Caco-2 (cell line): ENCODE data around the gene C2. TPM values are rescaled to one million over a fixed set of nuclear protein-coding genes. Genes with fewer than 3 reads are reported as not detected.

Experiments
- BruUV-seq: library from RNA; stranded (reverse); fragments of 400-500 nt; replicated peaks from 2 replicates; lab custom pipeline; 2021; lab: Mats Ljungman, UMichigan
- CTCF ChIA-PET: fragments of 300-600 bp; sonication (Branson Sonifier 250); formaldehyde crosslinking; loops from one replicate; lab custom pipeline; 2022; ENCODE audit warnings: antibody characterized with exemption; lab: Charles Lee
- POLR2A ChIA-PET: fragments of 300-600 bp; sonication (Branson Sonifier 250); formaldehyde crosslinking; loops from one replicate; lab custom pipeline; 2022; ENCODE audit warnings: antibody characterized with exemption; lab: Charles Lee
- DNase-seq, 2 experiments: peaks; one replicate each; pipeline versions ENCODE4 v3.0.0 to v3.0.0-alpha.2; 2020 to 2022
- H3K27me3 ChIP-seq: replicated peaks from 2 replicates; pipeline ENCODE4 v1.6.0; 2011; ENCODE audit warnings: low read length; ENCODE audit not compliant: control insufficient read depth, insufficient read depth
- H3K36me3 ChIP-seq: 2 replicates; pipeline ENCODE4 v1.5.1; 2011; ENCODE audit warnings: low read length; ENCODE audit not compliant: control insufficient read depth, insufficient read depth
- H3K4me1 ChIP-seq: fragments of 250-450 bp; sonication (Bioruptor Pico); 2 replicates; pipeline ENCODE4 v1.5.1; 2020; ENCODE audit warnings: mild to moderate bottlenecking
- H3K4me3 ChIP-seq: 2 replicates; pipeline ENCODE4 v1.5.1; 2011; ENCODE audit warnings: low read depth, mild to moderate bottlenecking, control low read depth, low read length
- H3K9me3 ChIP-seq: fragments of 250-450 bp; sonication (Bioruptor Pico); 2 replicates; pipeline ENCODE4 v1.5.1; 2020; ENCODE audit warnings: mild to moderate bottlenecking, moderate library complexity
- H3K27ac Mint-ChIP-seq: one replicate; pipeline ENCODE4 v1.8.0; 2022; ENCODE audit warnings: mixed read lengths; ENCODE audit not compliant: unreplicated experiment
- H3K27me3 Mint-ChIP-seq: one replicate; pipeline ENCODE4 v1.8.0; 2022; ENCODE audit warnings: mixed read lengths; ENCODE audit not compliant: insufficient read depth, unreplicated experiment
- H3K36me3 Mint-ChIP-seq: one replicate; pipeline ENCODE4 v1.8.0; 2022; ENCODE audit warnings: mild to moderate bottlenecking, mixed read lengths; ENCODE audit not compliant: insufficient read depth, unreplicated experiment
- H3K4me1 Mint-ChIP-seq: one replicate; pipeline ENCODE4 v1.8.0; 2022; ENCODE audit warnings: low read depth, mixed read lengths; ENCODE audit not compliant: unreplicated experiment
- H3K4me3 Mint-ChIP-seq: one replicate; pipeline ENCODE4 v1.8.0; 2022; ENCODE audit warnings: mild to moderate bottlenecking, moderate library complexity, mixed read lengths; ENCODE audit not compliant: unreplicated experiment
- H3K9me3 Mint-ChIP-seq: one replicate; pipeline ENCODE4 v1.8.0; 2022; ENCODE audit warnings: mixed read lengths; ENCODE audit not compliant: unreplicated experiment
- CTCF ChIP-seq, 2 experiments: fragments of 200-600 bp in 1 of 2; IDR thresholded peaks; 1 replicate in 1 of 2; 2 replicates in 1 of 2; pipeline versions ENCODE4 v1.5.1 to v1.8.0; 2011 to 2022; ENCODE audit warnings: antibody characterized with exemption in 1 of 2, control low read depth in 1 of 2, inconsistent platforms in 1 of 2, low read depth in 1 of 2, low read length in 1 of 2, mild to moderate bottlenecking in 1 of 2, moderate library complexity in 1 of 2; ENCODE audit not compliant: insufficient read depth in 1 of 2, severe bottlenecking in 1 of 2, unreplicated experiment in 1 of 2
- intact Hi-C: fragments of 100-400 bp; cut with micrococcal nuclease; formaldehyde crosslinking; loops from one replicate; pipeline ENCODE4 v1.10.0; 2022; ENCODE audit not compliant: unreplicated experiment
- total RNA-seq: library from RNA; stranded (reverse); gene quantifications from 2 replicates; pipeline ENCODE4 v1.2.3, GENCODE V29; 2022

Gene C2
- total RNA-seq, 1 experiment from 2014 or later = 4.8 TPM

- H3K36me3 ChIP-seq = no peaks in the 10 kb centered on the region; the same call in none of the 2 replicates
- peak overlapping the region; percentile 97 for H3K4me3 ChIP-seq
- H3K9me3 ChIP-seq = no peaks in the 10 kb centered on the region
- Mint-ChIP-seq H3K27ac (peak overlapping the region; percentile 71), H3K36me3 (peaks cover 53% of the 10 kb centered on the region), H3K4me1 (peaks cover 9% of the 10 kb centered on the region), H3K27me3 (no peaks in the 10 kb centered on the region), H3K9me3 (no peaks in the 10 kb centered on the region), H3K4me3 (peak overlapping the region; percentile 76)
- CTCF ChIA-PET = interaction anchor here (3.2 kb wide), 1 partner anchor 56 kb away, joined by 24 read pairs; no protein-coding TSS in a partner anchor
- DNase-seq = no peak
- no TSS peak for BruUV-seq
- POLR2A ChIA-PET = no interaction called here
- intact Hi-C loops = no loop called here
- peaks cover 9% of the 10 kb centered on the region for H3K4me1 ChIP-seq
- no peaks in the 10 kb centered on the region for H3K27me3 ChIP-seq
- TF ChIP-seq CTCF (IDR thresholded peaks at IDR 0.05; ENCODE audit: insufficient read depth in 1 of 2, low read depth in 1 of 2, low read length in 1 of 2, severe bottlenecking in 1 of 2, unreplicated experiment in 1 of 2) = no peak
These were observed 31.0 kb upstream of the C2 start for GRCh38 chr6:31896493-31896855.

DNA sequence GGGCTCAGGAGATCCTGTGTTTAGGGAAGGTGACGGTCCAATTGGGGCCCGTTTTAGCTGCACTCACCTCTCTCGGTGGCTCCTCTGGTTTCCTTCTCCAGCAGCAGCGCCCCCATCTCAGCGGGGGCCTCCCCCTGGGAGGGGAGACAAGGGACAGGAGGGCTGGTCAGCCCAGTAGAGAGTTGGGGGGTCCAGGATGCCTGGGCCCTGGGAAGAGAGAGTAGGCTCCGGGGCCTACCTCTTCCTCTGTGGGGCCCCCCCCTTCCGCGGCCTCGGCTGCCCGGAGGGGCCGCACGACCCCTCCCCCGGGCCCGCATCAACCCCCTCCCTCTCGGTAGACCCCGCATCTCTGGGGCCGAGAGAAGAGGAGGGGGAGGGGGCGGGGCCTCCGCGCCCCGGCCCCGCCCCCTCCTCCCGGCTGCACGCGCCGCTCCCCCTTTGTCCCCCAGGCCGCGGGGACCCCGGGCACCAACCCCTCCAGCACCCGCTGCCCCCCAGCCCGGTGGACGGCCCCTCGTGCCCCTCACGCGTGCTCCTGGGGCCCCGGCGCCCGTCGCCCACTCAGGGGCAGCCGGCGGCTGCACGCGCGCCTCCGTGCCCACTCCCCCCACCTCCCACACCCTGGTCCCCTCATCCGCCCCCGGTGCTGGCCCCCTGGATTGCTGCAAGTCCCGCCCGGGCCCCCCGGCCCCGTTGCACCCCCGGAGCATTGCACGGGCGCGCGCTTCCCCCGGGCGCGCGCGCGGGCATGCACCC lies 30.5 kb upstream of the C2 start:
- no peak for TF ChIP-seq CTCF (IDR thresholded peaks at IDR 0.05; ENCODE audit: insufficient read depth in 1 of 2, low read depth in 1 of 2, low read length in 1 of 2, severe bottlenecking in 1 of 2, unreplicated experiment in 1 of 2)

GRCh38 chr6:31897612-31898382 lies 29.7 kb upstream of the C2 start, which contains the start of gene EHMT2:
Gene EHMT2 (minus strand): TSS chr6:31897698. CDS start chr6:31897677, 21 bp downstream.
- TSS peak; percentile 89 for BruUV-seq
- Mint-ChIP-seq H3K36me3 (peaks cover 51% of the 10 kb centered on the region), H3K4me3 (peak within 1 kb of the TSS; percentile 96), H3K27ac (peak within 1 kb of the TSS; percentile 91), H3K27me3 (no peaks in the 10 kb centered on the region), H3K4me1 (peaks cover 15% of the 10 kb centered on the region), H3K9me3 (no peaks in the 10 kb centered on the region)
- Histone ChIP-seq H3K36me3 (no peaks in the 10 kb centered on the region; the same call in none of the 2 replicates), H3K27me3 (no peaks in the 10 kb centered on the region), H3K4me3 (peak within 1 kb of the TSS; percentile 97), H3K9me3 (no peaks in the 10 kb centered on the region), H3K4me1 (peaks cover 12% of the 10 kb centered on the region)
- ChIA-PET CTCF (interaction anchor here (0.6 to 3.2 kb wide), 7 partner anchors 11 to 157 kb away, joined by 3 to 24 read pairs (median 4); partner anchors contain the start of gene DXO), POLR2A (interaction anchor here (0.6 to 2.0 kb wide), 14 partner anchors 8 to 401 kb away, joined by 3 to 19 read pairs (median 4); partner anchors contain the start of genes CFB, DXO, HSPA1A and HSPA1L)
- DNase-seq = peak; percentile 84 to 90
- intact Hi-C loops = loop anchor here (1.0 kb wide), 2 partner anchors 34 to 55 kb away; no protein-coding TSS in a partner anchor
- TF ChIP-seq CTCF (IDR thresholded peaks at IDR 0.05; ENCODE audit: insufficient read depth in 1 of 2, low read depth in 1 of 2, low read length in 1 of 2, severe bottlenecking in 1 of 2, unreplicated experiment in 1 of 2) = no peak

More for the DNA sequence above, 30.5 kb upstream of the C2 start:
- CTCF ChIA-PET = interaction anchor here (1.0 to 3.2 kb wide), 3 partner anchors 10 to 55 kb away, joined by 4 to 24 read pairs (median 11); no protein-coding TSS in a partner anchor
- no peaks in the 10 kb centered on the region for H3K9me3 ChIP-seq
- Mint-ChIP-seq H3K9me3 (no peaks in the 10 kb centered on the region), H3K27ac (peak overlapping the region; percentile 71), H3K27me3 (no peaks in the 10 kb centered on the region), H3K4me3 (peak overlapping the region; percentile 96), H3K4me1 (peaks cover 9% of the 10 kb centered on the region), H3K36me3 (peaks cover 51% of the 10 kb centered on the region)
- DNase-seq = no peak
- H3K36me3 ChIP-seq = no peaks in the 10 kb centered on the region; the same call in none of the 2 replicates
- H3K27me3 ChIP-seq = no peaks in the 10 kb centered on the region
- no TSS peak for BruUV-seq
- H3K4me3 ChIP-seq = peak overlapping the region; percentile 97
- POLR2A ChIA-PET = interaction anchor here (0.6 to 2.0 kb wide), 9 partner anchors 8 to 83 kb away, joined by 3 to 19 read pairs (median 4); partner anchors contain the start of genes CFB, HSPA1A, HSPA1L and NEU1
- H3K4me1 ChIP-seq = peaks cover 9% of the 10 kb centered on the region
- intact Hi-C loops = loop anchor here (1.0 kb wide), 1 partner anchor 34 kb away; no protein-coding TSS in a partner anchor
